Right cardiac atrium (tissue), 5 donors: ENCODE results near the gene SLC8A1. TPM values are rescaled to one million over a fixed set of nuclear protein-coding genes. Genes with fewer than 3 reads are reported as not detected.

Experiments used
- ATAC-seq, 2 donors: fragments of 200-7000 bp; cut with Tn5 transposase; one replicate each; pipeline versions ENCODE4 v1.8.0 to v1.9.1; 2020; ENCODE audit warnings: moderate library complexity in 2 of 2, mild to moderate bottlenecking in 1 of 2
- DNase-seq, 3 donors: peaks; one replicate each; pipeline ENCODE4 v3.0.0-alpha.2; 2020
- H3K27ac ChIP-seq: one replicate; pipeline ENCODE4 v1.5.1; 2013; ENCODE audit warnings: mild to moderate bottlenecking, low read length, control low read depth, moderate library complexity
- H3K27me3 ChIP-seq: one replicate; pipeline ENCODE4 v1.6.1; 2013; ENCODE audit not compliant: control insufficient read depth, insufficient read depth
- H3K4me1 ChIP-seq: one replicate; pipeline ENCODE4 v1.6.1; 2013; ENCODE audit warnings: low read length; ENCODE audit not compliant: control insufficient read depth, insufficient read depth
- H3K4me3 ChIP-seq: one replicate; pipeline ENCODE4 v1.5.1; 2013; ENCODE audit warnings: low read length, control low read depth
- H3K9me3 ChIP-seq: one replicate; pipeline ENCODE4 v1.6.1; 2013; ENCODE audit warnings: low read length; ENCODE audit not compliant: control insufficient read depth
- WGBS: extraction: QIAGEN DNeasy Blood & Tissue Kit; methylation state at CpG from one replicate; pipeline ENCODE4 v1.1.7; 2013; 5-methylcytosine and 5-hydroxymethylcytosine counted together
- intact Hi-C, 4 donors: fragments of 100-400 bp; cut with DNase I; formaldehyde crosslinking; loops; one replicate each; pipeline versions ENCODE4 v1.11.0 to v1.14.0; 2022 to 2023
- polyA plus RNA-seq: library from polyadenylated mRNA; stranded (reverse); fragments of 200-250 nt; gene quantifications from one replicate; pipeline ENCODE4 v1.2.3, GENCODE V29; 2013
- total RNA-seq, 4 donors: library from RNA; stranded (reverse); fragmentation: NEBNext Ultra II Directional; extraction: Animal tissue kit (Norgen Biotek cat#: 25700); gene quantifications; one replicate each; pipeline ENCODE4 v1.2.1, GENCODE V29; 2021
- donor health status: healthy with polysubstance abuse.
- donor health status: DM: no; HTN: yes; CAD: no.
- donor health status: DM: no; HTN: no; CAD: no.
- donor health status: DM: no; HTN: yes; CAD: no; lungs with severe emphysema.
- donor health status: DM: yes; HTN: yes; CAD: no.

Gene SLC8A1
- total and polyA plus RNA-seq, 5 donors = 41.8 to 907 (median 790) TPM

DNA sequence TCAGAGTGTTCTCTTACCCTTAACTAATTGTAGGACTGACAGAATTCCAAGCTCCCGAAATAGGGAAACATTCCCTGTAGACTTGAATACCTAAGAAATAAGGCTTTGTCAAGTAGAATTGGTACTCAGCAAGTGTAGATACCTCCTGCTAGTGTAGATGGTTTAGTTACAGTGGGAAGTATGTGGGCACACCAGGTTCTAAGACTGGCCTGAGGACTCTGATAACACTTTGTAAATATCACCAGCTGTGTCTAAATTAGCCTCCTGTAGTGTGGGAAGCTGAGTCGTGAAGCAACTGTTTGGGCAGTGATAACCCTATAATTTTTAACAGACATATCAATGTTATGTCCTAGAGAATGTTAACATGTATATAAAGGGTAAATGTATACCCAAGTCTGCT is 304.5 kb downstream of the SLC8A1 start:
- DNase-seq = no peak
- H3K4me3 ChIP-seq = no peak overlapping the region
- ATAC-seq = peak in 1 of 2 donors; percentile 38
- intact Hi-C loops = no loop called here
- WGBS = 55% methylated on average over 2 of the region's 2 CpGs
- H3K27me3 ChIP-seq = no peaks in the 10 kb centered on the region
- H3K27ac ChIP-seq = no peak overlapping the region
- peaks cover 4% of the 10 kb centered on the region for H3K4me1 ChIP-seq
- no peaks in the 10 kb centered on the region for H3K9me3 ChIP-seq

DNA sequence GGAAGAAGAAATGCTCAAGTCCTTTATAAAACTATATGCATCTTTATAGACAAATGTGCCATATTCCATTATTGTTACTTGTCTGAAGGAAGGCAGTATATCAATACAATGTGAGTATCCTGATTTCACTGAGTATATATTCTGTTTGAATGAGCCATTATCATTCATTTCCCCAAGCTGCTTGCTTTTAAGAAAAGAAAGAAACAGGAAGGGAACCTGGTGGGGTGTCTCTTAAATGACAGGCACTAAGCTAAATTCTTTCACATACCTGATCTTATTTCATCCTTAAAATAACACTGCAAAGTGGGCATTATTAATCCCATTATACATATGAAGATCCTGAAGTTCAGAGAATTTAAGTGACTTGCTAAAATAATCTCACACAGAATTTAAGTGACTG is 307.9 kb downstream of the SLC8A1 start:
- no peak for ATAC-seq
- intact Hi-C loops = no loop called here

DNA sequence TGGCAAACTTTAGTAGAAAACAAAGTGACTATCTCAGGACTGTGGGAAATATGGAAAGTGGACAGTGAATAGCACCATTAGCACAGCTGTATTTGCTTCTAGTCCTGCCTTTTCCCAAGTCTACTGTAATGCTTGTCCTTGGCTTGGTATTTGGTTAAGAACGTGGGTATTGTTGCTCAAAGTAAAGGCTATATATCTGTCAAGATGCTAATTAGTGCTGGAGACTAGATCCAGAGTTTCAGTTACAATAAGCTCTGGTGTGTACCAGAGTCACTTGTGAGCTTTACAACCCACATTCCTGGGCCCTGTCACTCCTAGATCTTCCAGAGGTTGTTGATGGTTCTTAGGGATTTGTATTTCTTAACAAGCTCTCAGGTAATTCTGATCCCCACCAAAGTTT is 313.6 kb downstream of the SLC8A1 start:
- intact Hi-C loops = no loop called here
- no peak overlapping the region for H3K4me3 ChIP-seq
- H3K27me3 ChIP-seq = no peaks in the 10 kb centered on the region
- DNase-seq = no peak
- no peak overlapping the region for H3K27ac ChIP-seq
- no peaks in the 10 kb centered on the region for H3K4me1 ChIP-seq
- WGBS = 76% methylated on average over 1 of the region's 1 CpG
- no peaks in the 10 kb centered on the region for H3K9me3 ChIP-seq
- ATAC-seq = no peak

More for the DNA sequence above, 307.9 kb downstream of the SLC8A1 start:
- DNase-seq = no peak
- peaks cover 4% of the 10 kb centered on the region for H3K4me1 ChIP-seq
- H3K27ac ChIP-seq = no peak overlapping the region
- H3K9me3 ChIP-seq = no peaks in the 10 kb centered on the region
- no peak overlapping the region for H3K4me3 ChIP-seq
- H3K27me3 ChIP-seq = no peaks in the 10 kb centered on the region

DNA sequence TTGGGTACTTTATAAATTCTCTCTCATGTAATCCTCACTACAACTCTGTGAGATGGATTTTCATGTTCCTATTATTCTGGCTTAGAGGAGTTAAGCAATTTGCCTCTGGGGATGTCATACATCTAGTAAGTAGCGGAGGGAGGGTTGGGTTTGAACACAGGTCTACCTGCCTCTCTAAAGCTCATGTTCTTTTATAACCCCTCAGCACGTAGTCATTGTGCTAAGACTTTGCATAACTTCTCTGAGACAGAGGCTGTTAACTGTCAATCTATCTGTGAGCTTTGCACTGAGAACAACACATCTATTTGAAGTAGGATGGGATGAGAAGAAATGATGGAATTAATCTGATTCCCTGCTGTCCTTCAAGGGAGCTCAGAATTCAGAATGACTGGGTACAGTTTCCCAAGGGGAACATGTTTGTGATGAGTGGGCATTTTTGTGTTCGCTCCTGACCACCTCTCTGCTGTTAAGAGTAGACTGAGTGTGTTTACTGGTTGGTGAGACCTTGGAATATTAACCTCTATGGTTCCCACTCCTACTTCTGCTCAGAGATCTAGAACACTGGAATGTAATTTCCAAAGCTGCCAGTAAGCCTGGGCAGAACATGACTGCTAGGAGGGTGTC is 320.7 kb downstream of the SLC8A1 start:
- no peak for ATAC-seq
- Histone ChIP-seq H3K9me3 (no peaks in the 10 kb centered on the region), H3K4me1 (peaks cover 12% of the 10 kb centered on the region), H3K4me3 (no peak overlapping the region), H3K27ac (peak overlapping the region; percentile 10), H3K27me3 (no peaks in the 10 kb centered on the region)
- intact Hi-C loops = no loop called here
- WGBS = 81% methylated on average over 3 of the region's 3 CpGs
- DNase-seq = no peak

DNA sequence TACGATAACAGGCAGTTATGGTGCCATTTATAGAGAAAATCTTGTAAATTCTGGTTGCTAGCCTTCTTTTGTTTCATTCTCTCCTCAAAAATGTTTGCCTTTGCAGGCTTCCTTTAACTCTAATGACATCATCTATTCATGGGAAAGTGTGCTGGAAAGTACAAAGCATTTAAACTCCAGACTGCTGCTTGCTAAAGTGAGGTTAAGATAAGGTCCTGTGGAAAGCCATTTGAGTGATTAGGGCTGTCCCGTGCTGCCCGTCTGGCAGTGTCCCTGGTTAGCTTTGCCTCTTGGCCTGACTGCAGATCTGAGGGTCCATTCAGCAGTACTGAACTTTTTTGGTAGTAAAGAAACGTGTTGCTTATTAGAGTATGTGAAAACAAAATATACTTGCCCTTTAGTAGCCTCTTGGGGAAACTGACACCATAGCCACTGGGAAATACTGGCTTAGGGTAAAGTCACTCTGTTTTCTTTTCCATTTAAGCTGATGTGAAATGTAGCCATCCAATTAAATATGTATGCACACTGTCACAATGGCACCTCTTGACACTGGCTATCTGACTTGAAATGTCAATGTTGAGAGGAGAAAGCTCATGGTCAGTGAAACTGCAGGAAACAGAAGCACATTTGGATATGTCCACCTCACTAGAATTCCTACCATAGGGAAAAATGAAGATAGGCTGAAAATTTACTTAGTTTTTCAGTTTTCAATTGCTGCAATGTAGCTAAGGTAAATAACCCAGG is 321.5 kb downstream of the SLC8A1 start:
- Histone ChIP-seq H3K27me3 (no peaks in the 10 kb centered on the region), H3K27ac (peak overlapping the region; percentile 72), H3K9me3 (no peaks in the 10 kb centered on the region), H3K4me3 (no peak overlapping the region), H3K4me1 (peaks cover 12% of the 10 kb centered on the region)
- intact Hi-C loops = no loop called here
- DNase-seq (peak; percentile 56 to 84 (median 83)), ATAC-seq (peak; percentile 95 to 96)
- WGBS = 21% methylated on average over 4 of the region's 4 CpGs

DNA sequence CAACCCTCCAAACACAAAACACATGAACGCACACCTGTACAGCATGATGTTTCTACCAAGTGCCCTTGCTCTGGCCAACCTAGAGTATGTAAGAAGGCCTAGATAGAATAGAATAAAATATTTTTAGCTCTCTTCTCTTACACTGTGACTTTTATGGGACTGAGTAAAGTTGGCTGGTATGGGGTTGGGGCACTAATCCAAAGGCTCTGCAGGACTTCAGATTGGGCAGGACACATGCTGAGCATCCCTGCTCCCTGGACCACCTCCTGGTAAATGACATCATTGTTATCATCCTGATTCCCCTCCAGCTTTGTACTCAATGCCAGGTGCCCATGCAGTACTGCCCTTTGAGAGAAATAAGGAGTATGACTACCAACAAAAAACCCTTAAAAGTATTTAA is 322.2 kb downstream of the SLC8A1 start:
- 78% methylated on average over 1 of the region's 1 CpG for whole genome bisulfite sequencing
- ATAC-seq (peak; percentile 61 to 62), DNase-seq (peak in 2 of 3 donors; percentile 15 to 50)
- no peaks in the 10 kb centered on the region for H3K27me3 ChIP-seq
- peak overlapping the region; percentile 68 for H3K27ac ChIP-seq
- intact Hi-C loops = no loop called here
- no peaks in the 10 kb centered on the region for H3K9me3 ChIP-seq
- peaks cover 12% of the 10 kb centered on the region for H3K4me1 ChIP-seq
- no peak overlapping the region for H3K4me3 ChIP-seq

DNA sequence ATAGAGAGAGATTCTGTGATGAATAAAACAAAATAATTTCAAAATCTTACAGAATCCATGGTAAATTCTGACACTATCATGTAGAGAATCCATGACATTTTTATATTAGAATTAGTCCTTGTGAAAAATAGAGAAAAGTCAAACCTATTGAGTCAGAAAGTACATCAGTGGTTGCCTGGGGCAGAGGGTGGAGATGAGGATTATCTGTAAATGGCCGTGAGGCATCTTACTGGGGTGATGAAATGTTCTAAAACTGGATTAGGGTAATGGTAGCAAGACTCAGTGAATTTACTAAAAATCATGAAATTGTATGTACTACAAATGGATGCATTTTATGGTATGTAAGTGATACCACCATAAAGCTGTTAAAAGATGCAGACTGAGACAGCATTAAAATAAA is 323.1 kb downstream of the SLC8A1 start:
- Histone ChIP-seq H3K4me1 (peaks cover 12% of the 10 kb centered on the region), H3K9me3 (no peaks in the 10 kb centered on the region), H3K4me3 (no peak overlapping the region), H3K27ac (no peak overlapping the region), H3K27me3 (no peaks in the 10 kb centered on the region)
- ATAC-seq (no peak), DNase-seq (no peak)
- intact Hi-C loops = no loop called here
- WGBS = 63% methylated on average over 1 of the region's 1 CpG

DNA sequence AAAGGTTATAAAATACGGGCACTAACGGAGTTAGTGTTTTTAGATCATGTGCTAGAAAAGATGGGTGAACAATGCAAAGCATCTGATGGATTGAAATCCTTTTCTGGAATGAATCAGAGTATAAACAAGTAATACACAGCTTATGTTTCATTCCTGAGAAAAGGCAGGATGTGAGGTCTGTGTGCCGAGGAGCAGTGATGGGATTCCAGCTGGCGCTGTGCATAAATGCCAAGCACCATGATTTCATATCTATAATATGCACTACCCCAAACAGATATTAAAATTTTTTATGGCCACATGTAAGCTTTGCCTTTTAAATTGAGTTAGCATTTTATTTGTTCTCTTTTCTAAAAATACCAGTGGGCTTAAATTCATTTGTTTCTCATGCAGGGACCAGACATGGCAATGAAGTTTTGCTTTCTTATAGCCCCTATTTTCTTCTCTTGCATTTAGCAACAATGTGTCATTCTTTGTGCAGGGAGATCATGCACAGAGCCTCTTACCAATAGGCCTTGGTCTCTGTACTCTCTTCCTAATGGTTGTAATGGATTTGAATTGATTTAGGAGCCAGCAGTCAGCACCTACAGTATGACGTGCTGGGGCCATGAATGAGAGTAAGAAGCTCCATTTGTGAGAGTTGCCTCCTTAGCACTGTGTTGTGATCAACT is 323.9 kb downstream of the SLC8A1 start:
- Histone ChIP-seq H3K4me1 (peaks cover 12% of the 10 kb centered on the region), H3K9me3 (no peaks in the 10 kb centered on the region), H3K27ac (peak overlapping the region; percentile 13), H3K4me3 (no peak overlapping the region), H3K27me3 (no peaks in the 10 kb centered on the region)
- intact Hi-C loops = no loop called here
- 67% methylated on average over 5 of the region's 5 CpGs for WGBS
- no peak for ATAC-seq
- DNase-seq = peak in 1 of 3 donors; percentile 31

DNA sequence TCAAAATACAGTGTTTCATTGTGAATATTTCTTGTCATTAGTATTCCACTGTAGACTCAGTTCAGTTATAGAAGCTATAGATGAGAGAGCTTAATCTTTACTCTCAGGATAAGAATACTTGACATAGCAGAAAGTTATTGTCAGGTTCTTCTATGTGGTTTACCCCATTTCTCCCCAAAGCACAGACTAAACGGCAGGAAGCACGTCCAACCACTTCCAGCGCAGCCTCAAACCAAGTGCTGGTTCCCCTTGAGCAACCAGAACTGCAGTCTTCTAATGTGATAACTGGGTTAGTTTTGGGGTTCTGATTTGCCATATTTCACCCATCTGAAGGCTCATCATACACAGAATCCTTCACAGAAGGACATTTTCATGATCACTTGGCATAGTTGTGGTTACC is 324.7 kb downstream of the SLC8A1 start:
- 65% methylated on average over 3 of the region's 3 CpGs for WGBS
- H3K27me3 ChIP-seq = no peaks in the 10 kb centered on the region
- no peak overlapping the region for H3K27ac ChIP-seq
- H3K9me3 ChIP-seq = no peaks in the 10 kb centered on the region
- intact Hi-C loops = no loop called here
- no peak overlapping the region for H3K4me3 ChIP-seq
- ATAC-seq (no peak), DNase-seq (no peak)
- H3K4me1 ChIP-seq = peaks cover 12% of the 10 kb centered on the region

DNA sequence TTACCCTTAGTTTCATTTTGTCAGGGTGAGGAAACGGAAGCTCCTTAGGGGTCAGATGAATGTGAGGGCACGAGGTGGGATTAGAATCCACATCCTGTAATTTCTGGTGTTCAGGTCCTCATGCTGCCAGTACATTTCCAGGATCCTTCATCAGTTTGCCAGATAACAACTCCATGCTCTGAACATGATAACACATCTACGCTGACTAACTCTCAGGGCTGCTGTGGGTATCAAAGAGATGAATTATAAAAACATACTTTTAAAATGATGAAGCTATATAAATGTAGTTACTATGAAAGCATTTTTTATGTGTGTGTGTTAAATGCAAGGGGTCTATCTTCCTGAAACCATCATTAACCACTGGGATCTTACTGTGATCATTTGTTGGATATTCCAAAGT is 325.9 kb downstream of the SLC8A1 start:
- Histone ChIP-seq H3K9me3 (no peaks in the 10 kb centered on the region), H3K27me3 (no peaks in the 10 kb centered on the region), H3K4me1 (peaks cover 10% of the 10 kb centered on the region), H3K4me3 (no peak overlapping the region), H3K27ac (no peak overlapping the region)
- DNase-seq (no peak), ATAC-seq (no peak)
- WGBS = 81% methylated on average over 3 of the region's 3 CpGs
- intact Hi-C loops = no loop called here

DNA sequence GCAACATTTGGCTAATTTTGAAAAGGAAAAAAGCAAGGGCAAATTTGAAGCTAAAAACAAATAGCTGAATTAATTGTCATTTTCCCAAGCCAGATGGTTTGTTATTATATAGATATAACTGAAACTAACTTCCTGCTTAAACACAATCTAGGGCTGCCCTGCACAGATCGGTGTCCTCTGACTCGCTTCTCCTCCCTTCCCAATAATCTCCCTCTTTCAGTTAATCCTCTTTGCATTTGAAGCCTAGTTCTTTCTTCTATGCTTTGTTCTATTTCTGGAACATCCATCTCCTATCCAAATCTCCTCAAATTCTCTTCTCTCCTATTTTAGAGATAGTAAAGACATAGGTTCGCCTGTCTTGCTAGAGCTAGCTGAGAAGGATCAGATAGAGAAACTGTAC is 328.1 kb downstream of the SLC8A1 start:
- peak overlapping the region; percentile 30 for H3K4me3 ChIP-seq
- no peak for ATAC-seq
- H3K9me3 ChIP-seq = no peaks in the 10 kb centered on the region

More for the DNA sequence above, 328.1 kb downstream of the SLC8A1 start:
- Histone ChIP-seq H3K4me1 (peaks cover 7% of the 10 kb centered on the region), H3K27me3 (no peaks in the 10 kb centered on the region), H3K27ac (no peak overlapping the region)
- WGBS = 48% methylated on average over 3 of the region's 3 CpGs
- no peak for DNase-seq
- intact Hi-C loops = no loop called here
